SJCRH30 (cell line): ENCODE measurements around the gene KRR1. TPM values are rescaled to one million over a fixed set of nuclear protein-coding genes. Genes with fewer than 3 reads are reported as not detected.
"Not testable (repeated sequence)": the region's sequence is repeated elsewhere in the genome, so short reads cannot be mapped to it uniquely, and the experiment has no call there.

Experiments
- DNase-seq, 2 experiments: peaks; one replicate each; pipeline ENCODE4 v3.0.0-alpha.2; 2015 to 2020
- H3K27ac ChIP-seq: fragments of 250-450 bp; sonication (Bioruptor Pico); 2 replicates; pipeline ENCODE4 v1.5.1; 2020; ENCODE audit warnings: mild to moderate bottlenecking, moderate library complexity
- H3K27me3 ChIP-seq: fragments of 250-450 bp; sonication (Bioruptor Pico); 2 replicates; pipeline ENCODE4 v1.5.1; 2020; ENCODE audit warnings: mild to moderate bottlenecking, moderate library complexity
- H3K36me3 ChIP-seq: fragments of 250-450 bp; sonication (Bioruptor Pico); 2 replicates; pipeline ENCODE4 v1.5.1; 2020; ENCODE audit warnings: mild to moderate bottlenecking, moderate library complexity
- H3K4me1 ChIP-seq: fragments of 250-450 bp; sonication (Bioruptor Pico); 2 replicates; pipeline ENCODE4 v1.5.1; 2020; ENCODE audit warnings: mild to moderate bottlenecking, moderate library complexity
- H3K4me3 ChIP-seq: fragments of 250-450 bp; sonication (Bioruptor Pico); 2 replicates; pipeline ENCODE4 v1.5.1; 2020; ENCODE audit warnings: mild to moderate bottlenecking, moderate library complexity
- H3K9me3 ChIP-seq: fragments of 250-450 bp; sonication (Bioruptor Pico); replicated peaks from 2 replicates; pipeline ENCODE4 v1.5.1; 2020; ENCODE audit warnings: mild to moderate bottlenecking, moderate library complexity
- total RNA-seq: library from RNA; depleted of rRNA; stranded (reverse); fragments of >200 nt; shearing (Covaris generic); gene quantifications from 2 replicates; pipeline ENCODE4 v1.2.3, GENCODE V29; 2014

KRR1 gene
- total RNA-seq, 1 experiment from 2014 or later: 79.3 TPM

GRCh38 chr12:75539889-75540288 is 28.5 kb upstream of the KRR1 start:
- H3K36me3 ChIP-seq: no peaks in the 10 kb centered on the region

GRCh38 chr12:75533239-75533638 is 21.8 kb upstream of the KRR1 start:
- H3K9me3 ChIP-seq: no peaks in the 10 kb centered on the region
- H3K27me3 ChIP-seq: no peaks in the 10 kb centered on the region
- no peaks in the 10 kb centered on the region for H3K36me3 ChIP-seq
- no peak overlapping the region for H3K27ac ChIP-seq
- H3K4me3 ChIP-seq: no peak overlapping the region
- no peaks in the 10 kb centered on the region for H3K4me1 ChIP-seq
- DNase-seq: no peak

More at GRCh38 chr12:75539889-75540288, 28.5 kb upstream of the KRR1 start:
- no peak overlapping the region for H3K27ac ChIP-seq
- no peak for DNase-seq
- no peaks in the 10 kb centered on the region for H3K9me3 ChIP-seq
- H3K27me3 ChIP-seq: no peaks in the 10 kb centered on the region
- peaks cover 2% of the 10 kb centered on the region; the same call in 1 of the 2 replicates for H3K4me1 ChIP-seq
- H3K4me3 ChIP-seq: no peak overlapping the region

- Histone ChIP-seq H3K9me3 (no peaks in the 10 kb centered on the region), H3K27me3 (no peaks in the 10 kb centered on the region), H3K36me3 (no peaks in the 10 kb centered on the region), H3K27ac (no peak overlapping the region), H3K4me1 (peaks cover 15% of the 10 kb centered on the region), H3K4me3 (no peak overlapping the region)
- no peak for DNase-seq
These were observed 18.4 kb upstream of the KRR1 start for GRCh38 chr12:75529826-75530225.

- H3K27ac ChIP-seq: no peak overlapping the region
- no peak for DNase-seq
- H3K4me1 ChIP-seq: peaks cover 15% of the 10 kb centered on the region
- no peaks in the 10 kb centered on the region for H3K36me3 ChIP-seq
- no peak overlapping the region for H3K4me3 ChIP-seq
- H3K9me3 ChIP-seq: no peaks in the 10 kb centered on the region
- no peaks in the 10 kb centered on the region for H3K27me3 ChIP-seq
These were observed 17.9 kb upstream of the KRR1 start for GRCh38 chr12:75529316-75529715.

- no peaks in the 10 kb centered on the region for H3K9me3 ChIP-seq
- no peaks in the 10 kb centered on the region for H3K36me3 ChIP-seq
- DNase-seq: no peak
- no peak overlapping the region for H3K4me3 ChIP-seq
- H3K4me1 ChIP-seq: peaks cover 15% of the 10 kb centered on the region
- no peaks in the 10 kb centered on the region for H3K27me3 ChIP-seq
- H3K27ac ChIP-seq: no peak overlapping the region
These were observed 17.3 kb upstream of the KRR1 start for GRCh38 chr12:75528692-75529091.

GRCh38 chr12:75528272-75528671 is 16.9 kb upstream of the KRR1 start:
- no peak for DNase-seq
- Histone ChIP-seq H3K4me3 (no peak overlapping the region), H3K36me3 (no peaks in the 10 kb centered on the region), H3K27me3 (no peaks in the 10 kb centered on the region), H3K27ac (no peak overlapping the region), H3K4me1 (peaks cover 15% of the 10 kb centered on the region), H3K9me3 (no peaks in the 10 kb centered on the region)

GRCh38 chr12:75526655-75527511 is 15.5 kb upstream of the KRR1 start:
- H3K4me3 ChIP-seq: no peak overlapping the region
- no peaks in the 10 kb centered on the region for H3K9me3 ChIP-seq
- H3K27me3 ChIP-seq: no peaks in the 10 kb centered on the region
- peak; percentile 67 to 84 for DNase-seq
- H3K36me3 ChIP-seq: no peaks in the 10 kb centered on the region
- H3K27ac ChIP-seq: peak overlapping the region; percentile 31; the same call in 1 of the 2 replicates
- peaks cover 15% of the 10 kb centered on the region for H3K4me1 ChIP-seq

GRCh38 chr12:75525263-75525662 is 13.9 kb upstream of the KRR1 start:
- H3K4me1 ChIP-seq: peaks cover 15% of the 10 kb centered on the region
- H3K4me3 ChIP-seq: no peak overlapping the region
- H3K36me3 ChIP-seq: no peaks in the 10 kb centered on the region
- no peak overlapping the region for H3K27ac ChIP-seq
- no peaks in the 10 kb centered on the region; the same call in 1 of the 2 replicates for H3K9me3 ChIP-seq
- H3K27me3 ChIP-seq: no peaks in the 10 kb centered on the region
- DNase-seq: no peak

GRCh38 chr12:75522124-75522523 is 10.7 kb upstream of the KRR1 start:
- DNase-seq, H3K4me3 ChIP-seq, H3K27ac ChIP-seq, H3K27me3 ChIP-seq, H3K36me3 ChIP-seq, H3K9me3 ChIP-seq: not testable (repeated sequence)
- peaks cover 11% of the 10 kb centered on the region for H3K4me1 ChIP-seq

GRCh38 chr12:75521224-75521623 is 9.8 kb upstream of the KRR1 start:
- not testable (repeated sequence) for H3K4me3 ChIP-seq, H3K9me3 ChIP-seq, H3K36me3 ChIP-seq, H3K27ac ChIP-seq, DNase-seq, H3K4me1 ChIP-seq, H3K27me3 ChIP-seq

GRCh38 chr12:75509621-75510020 is 1.8 kb downstream of the KRR1 start:
- H3K4me3 ChIP-seq: no peak overlapping the region
- H3K9me3 ChIP-seq: no peaks in the 10 kb centered on the region
- no peaks in the 10 kb centered on the region for H3K27me3 ChIP-seq
- H3K36me3 ChIP-seq: peaks cover 17% of the 10 kb centered on the region
- no peak for DNase-seq
- no peak overlapping the region for H3K27ac ChIP-seq
- peaks cover 3% of the 10 kb centered on the region; the same call in 1 of the 2 replicates for H3K4me1 ChIP-seq

- DNase-seq: no peak
- Histone ChIP-seq H3K36me3 (peaks cover 23% of the 10 kb centered on the region), H3K9me3 (no peaks in the 10 kb centered on the region), H3K27me3 (no peaks in the 10 kb centered on the region), H3K4me3 (no peak overlapping the region), H3K4me1 (peaks cover 3% of the 10 kb centered on the region; the same call in 1 of the 2 replicates), H3K27ac (no peak overlapping the region)
These were observed 3.2 kb downstream of the KRR1 start for GRCh38 chr12:75508159-75508558.

GRCh38 chr12:75507086-75507485 is 4.3 kb downstream of the KRR1 start:
- Histone ChIP-seq H3K27me3 (no peaks in the 10 kb centered on the region), H3K4me3 (no peak overlapping the region), H3K9me3 (no peaks in the 10 kb centered on the region), H3K27ac (no peak overlapping the region), H3K4me1 (peaks cover under 1% of the 10 kb centered on the region; the same call in 1 of the 2 replicates), H3K36me3 (peaks cover 31% of the 10 kb centered on the region)
- no peak for DNase-seq

GRCh38 chr12:75505706-75506312 is 5.6 kb downstream of the KRR1 start:
- Histone ChIP-seq H3K4me1 (no peaks in the 10 kb centered on the region), H3K36me3 (peaks cover 42% of the 10 kb centered on the region), H3K9me3 (no peaks in the 10 kb centered on the region), H3K27me3 (no peaks in the 10 kb centered on the region), H3K4me3 (no peak overlapping the region), H3K27ac (no peak overlapping the region)
- peak in 1 of 2 experiments; percentile 50 for DNase-seq

GRCh38 chr12:75503866-75504265 is 7.5 kb downstream of the KRR1 start:
- H3K36me3 ChIP-seq: peaks cover 62% of the 10 kb centered on the region

More at GRCh38 chr12:75503866-75504265, 7.5 kb downstream of the KRR1 start:
- Histone ChIP-seq H3K4me3 (no peak overlapping the region), H3K4me1 (no peaks in the 10 kb centered on the region), H3K27ac (no peak overlapping the region), H3K9me3 (no peaks in the 10 kb centered on the region), H3K27me3 (no peaks in the 10 kb centered on the region)
- DNase-seq: no peak
